Medulla oblongata (tissue), 1 donor: Measurements from ENCODE around the gene PTPN7.
A peak's percentile ranks its signal among the peaks of the same experiment; 100 is the strongest.
"Not testable (repeated sequence)": the region's sequence is repeated elsewhere in the genome, so short reads cannot be mapped to it uniquely, and the experiment has no call there.

ENCODE experiments used
- DNase-seq: peaks from one replicate; pipeline ENCODE4 v3.0.0-alpha.2; 2015; ENCODE audit errors: extremely low spot score

Gene PTPN7

GRCh38 chr1:202167054-202167453 is 6.7 kb upstream of the PTPN7 start:
- not testable (repeated sequence) for DNase-seq

DNA sequence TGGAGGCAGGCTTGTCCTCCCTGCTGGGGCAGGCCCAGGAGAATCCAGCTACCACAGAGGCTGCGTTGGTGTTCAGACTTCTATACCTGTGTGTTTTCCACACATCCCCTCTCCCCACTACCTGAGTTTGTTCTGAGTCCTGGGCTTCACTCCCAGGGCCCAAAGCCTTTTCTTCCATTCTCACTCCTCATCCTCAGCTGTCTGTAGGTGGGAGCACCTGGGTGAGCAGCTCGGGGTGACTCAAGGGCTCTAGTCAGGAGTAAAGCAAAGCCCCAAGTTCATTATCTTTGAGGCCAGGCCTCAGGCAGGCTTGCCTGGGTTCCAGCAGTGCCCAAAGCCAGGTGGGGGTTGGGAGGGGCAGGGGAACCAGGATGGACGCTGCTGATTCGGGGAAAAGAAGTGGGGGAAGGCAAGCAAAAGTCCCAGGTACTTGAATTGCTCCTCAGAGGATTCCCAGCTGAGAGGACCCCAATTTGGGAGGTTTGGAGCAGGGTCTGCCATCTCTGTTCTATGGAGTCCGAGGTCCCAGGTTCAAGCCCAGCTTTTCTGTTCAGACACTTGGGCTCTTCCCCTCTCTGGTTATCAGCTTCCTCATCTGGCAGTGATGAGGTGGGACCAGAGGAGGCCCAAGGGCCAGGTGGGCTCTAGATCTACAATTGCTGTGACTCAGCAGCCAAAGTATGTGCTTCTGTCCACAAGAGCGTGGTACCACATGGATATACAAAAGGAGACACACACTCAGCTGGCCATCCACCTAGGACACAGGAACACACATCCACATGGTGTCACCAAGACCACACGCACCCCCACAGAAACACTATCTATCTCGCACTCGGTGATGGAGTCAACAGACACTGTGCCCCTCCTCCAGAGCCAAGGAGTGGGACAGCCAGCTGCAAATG is 5.8 kb upstream of the PTPN7 start:
- no peak for DNase-seq

GRCh38 chr1:202165267-202165941 is 5.0 kb upstream of the PTPN7 start:
- no peak for DNase-seq

DNA sequence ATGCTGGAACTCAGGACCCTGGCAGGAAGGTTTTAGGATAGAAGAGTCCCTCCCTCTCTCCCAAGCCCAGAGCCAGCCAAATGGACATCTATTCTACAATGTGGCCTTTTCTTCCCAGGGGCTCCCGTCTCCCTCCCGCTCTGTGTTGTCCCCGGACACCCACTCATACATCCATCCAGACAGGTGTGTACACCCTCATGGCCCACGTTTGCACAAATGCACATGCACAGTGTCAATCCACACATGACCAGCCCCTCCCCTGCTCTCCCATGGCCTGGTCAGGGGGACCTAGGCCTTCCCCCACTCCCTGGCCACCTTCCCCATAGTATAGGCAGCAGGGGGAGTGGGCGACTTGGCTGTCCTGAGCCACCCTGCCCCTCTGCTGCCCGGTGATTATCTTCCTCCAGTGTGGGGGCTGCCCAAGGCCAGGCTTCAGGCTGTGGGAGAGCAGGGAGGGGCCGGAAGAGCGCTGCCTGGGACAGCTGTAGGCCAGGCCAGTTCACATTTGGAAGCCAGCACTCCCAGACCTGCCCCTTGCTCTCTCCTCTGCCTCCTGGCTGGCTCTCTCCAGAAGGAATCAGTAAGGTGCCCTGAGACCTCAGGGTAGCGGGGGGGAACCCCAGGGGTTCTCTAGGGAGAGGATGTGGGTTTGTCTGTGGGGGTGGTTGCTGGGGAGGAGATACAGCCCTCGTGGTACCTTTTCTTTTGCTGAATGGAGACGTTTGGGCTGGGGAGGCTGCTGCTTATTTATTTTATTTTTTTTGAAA is 4.1 kb upstream of the PTPN7 start:
- DNase-seq = no peak

DNA sequence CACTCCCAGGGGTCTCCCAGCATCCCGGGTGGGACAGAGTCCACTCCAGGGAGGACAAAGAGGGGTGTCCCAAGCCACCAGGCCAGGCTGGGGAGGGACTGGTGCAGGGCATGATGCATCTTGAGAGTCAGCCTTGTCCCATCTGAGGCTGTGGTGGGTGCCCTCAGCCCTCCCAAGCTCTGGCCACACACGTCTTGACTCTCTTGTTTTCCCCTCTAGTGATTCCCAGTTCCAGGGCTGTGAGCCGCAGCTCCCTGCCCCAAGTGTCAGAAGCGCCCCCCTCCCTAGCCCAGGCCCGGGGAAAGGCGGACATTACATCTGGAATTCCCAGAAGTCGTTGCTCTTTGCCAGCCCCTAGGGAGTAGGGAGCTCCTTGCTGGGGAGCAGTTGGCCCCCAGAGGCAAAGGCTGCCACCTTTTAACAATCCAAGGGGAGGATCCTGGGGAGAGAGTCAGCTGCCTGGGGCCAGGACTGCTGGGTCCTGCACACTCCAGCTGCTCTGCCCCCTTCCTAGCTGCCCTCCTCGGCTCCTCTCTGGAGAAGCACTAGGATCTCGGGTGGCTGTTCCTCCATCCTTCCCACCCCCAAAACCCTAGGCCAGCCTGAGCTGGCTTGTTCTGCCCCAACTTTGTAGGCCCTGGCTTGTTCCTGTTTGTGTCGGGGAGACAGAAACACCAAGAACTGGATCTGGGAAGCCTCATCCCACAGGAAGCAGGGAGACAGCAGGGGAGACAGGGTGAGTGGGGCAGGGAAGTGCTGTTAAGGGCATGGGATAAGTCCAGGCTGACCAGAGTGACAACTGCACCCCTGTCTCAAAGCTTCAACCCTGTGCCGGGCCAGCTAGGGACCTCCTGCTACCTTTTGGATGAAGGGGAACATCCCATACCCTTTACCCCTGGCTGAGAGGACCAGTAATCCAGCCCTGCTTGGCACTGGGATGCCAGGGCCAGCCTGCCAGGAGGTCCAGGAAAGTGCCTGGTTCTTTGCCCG is 3.2 kb upstream of the PTPN7 start:
- no peak for DNase-seq

- no peak for DNase-seq
These were observed 2.2 kb upstream of the PTPN7 start for GRCh38 chr1:202162418-202163280.

DNA sequence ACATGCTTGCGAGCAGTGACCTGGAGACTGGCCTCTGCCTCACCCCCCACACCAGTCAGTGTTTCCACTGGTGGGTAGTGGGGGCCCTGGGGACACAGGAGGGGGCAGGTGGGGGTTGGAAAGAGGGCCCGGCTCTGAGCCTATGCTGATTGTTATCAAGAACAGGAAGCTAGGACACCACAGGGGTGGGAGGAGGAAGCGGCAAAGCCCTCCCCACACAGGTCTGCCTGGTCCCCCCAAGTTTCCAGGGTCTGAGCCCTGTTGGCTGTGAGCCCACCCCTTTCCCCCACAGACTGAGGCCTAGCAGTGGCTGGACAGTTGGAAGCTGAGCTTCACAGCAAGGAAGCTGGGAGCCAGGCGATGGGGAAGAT is 1.6 kb upstream of the PTPN7 start:
- no peak for DNase-seq

DNA sequence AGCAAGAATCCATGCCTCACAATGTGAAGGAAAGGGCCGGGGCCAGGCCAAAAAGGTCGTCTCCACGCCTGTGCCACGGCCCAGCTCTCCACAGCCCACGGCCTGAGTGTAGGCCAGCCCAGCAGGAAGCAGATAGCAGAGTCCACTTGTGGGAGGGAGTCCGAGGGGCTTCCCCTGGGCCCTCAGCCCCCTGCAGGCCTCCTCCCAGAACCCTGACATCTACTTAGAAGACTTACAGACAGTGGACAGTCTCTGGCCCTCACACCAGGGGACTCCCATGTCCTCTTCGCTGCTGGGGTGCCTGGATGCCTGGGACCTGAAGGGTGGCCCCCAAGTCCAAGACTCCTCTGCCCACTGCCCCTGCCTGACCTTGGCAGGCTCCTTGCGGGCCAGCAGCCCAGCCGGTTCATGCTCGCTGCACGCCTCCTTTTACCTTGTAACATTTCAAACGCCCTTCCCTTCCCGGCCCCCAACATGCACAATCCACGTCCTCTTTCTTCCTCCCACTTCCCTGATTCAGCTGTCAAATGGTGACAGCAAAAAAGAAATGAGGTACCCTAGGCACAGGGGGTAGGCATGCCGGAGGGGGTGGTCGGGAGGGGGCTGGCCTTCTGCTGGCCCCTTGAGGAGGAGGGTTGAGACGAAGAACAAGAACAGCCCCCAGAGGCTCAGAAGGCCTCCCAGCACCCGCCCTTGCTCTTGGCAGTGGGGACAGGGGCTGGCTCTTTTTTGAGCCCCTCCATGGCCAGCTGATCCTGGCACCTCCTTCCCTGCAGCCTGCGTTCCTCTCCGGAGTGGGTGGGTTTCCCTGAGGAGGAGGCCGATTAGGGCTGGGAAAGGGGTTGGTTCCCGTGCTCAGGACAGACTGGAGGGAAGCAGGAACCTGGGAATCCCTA is 997 bp upstream of the PTPN7 start:
- DNase-seq = no peak

DNA sequence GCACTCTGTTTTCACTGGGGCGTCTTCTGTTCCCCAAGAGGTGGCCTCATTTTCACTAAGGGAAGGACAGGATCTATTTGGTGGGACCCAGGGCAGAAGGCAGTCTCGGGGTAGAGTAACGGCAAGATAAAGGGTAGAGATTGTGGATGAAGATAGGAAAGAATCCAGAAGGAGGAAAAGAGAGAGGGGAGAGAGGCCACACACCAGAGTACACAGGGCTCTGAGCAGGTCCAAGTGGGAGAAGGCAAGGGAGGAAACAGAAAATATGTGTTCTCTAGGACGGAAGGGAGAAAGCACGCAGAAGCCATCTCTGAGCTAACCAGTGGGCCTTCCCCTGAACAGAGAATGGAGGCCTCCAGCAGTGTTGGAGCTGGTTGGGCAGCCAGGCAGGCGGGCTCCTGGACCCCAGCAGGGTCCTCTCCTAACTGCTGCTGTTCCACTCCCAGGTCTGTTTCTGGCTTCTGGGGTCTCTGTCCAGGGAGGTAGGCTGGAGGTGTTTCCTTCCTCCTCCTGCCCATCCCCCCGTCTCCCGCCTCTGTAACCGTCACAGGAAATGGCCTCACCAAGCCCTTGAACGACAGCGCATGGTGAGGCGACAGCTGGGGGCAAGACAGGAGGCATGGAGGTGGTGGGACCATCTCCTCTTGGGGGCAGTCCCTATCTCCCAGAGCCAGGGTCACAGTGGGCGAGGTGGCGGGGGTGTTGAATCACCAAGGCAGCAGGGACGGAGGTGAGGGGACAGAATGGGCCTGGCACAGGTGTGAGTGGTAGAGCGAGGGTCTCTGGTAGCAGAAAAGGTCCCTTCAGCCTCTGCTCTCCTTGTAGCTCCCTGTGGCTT is 649 bp downstream of the PTPN7 start:
- DNase-seq = no peak

- no peak for DNase-seq
These were observed 1.4 kb downstream of the PTPN7 start for GRCh38 chr1:202158810-202159533.

DNA sequence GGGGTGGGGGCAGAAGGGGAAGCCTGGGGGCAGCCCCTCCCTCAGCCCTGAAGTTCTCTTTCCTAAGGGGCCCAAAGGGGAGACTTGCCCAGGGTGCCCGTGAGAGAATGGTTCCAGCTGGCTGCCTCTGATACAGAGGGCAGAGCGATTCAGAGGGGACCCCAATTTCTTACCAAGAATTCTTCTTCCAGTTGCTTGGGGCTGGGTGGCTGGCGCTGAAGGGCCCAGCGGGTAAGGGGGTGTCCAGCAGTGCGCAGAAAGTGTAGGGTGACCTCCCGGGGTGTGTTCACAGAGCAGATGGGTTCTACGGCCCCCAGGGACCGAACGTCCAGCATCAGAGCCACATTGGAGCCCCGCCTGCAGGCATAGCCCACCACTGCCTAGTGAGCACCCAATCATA is 2.5 kb downstream of the PTPN7 start:
- no peak for DNase-seq

DNA sequence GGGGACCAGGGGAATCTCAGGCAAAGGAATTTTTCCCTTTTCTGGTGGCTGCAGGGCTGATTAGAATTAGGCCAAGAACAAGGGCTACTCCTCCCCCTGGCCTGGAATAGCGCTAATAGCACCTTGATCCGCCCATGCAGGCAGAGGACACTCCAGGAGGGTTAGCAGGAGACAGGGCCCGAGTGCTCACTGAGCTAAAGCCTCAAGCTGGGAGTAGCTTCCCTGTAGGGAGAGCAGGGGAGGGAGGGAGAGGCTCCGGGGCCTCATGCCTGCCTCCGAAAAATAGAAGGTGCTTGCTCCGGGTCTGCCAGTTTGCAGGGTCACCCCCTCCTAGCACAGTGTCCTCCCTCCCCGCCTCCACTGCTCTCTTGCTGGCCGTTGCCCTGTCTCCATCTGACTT is 3.8 kb downstream of the PTPN7 start:
- DNase-seq = no peak

GRCh38 chr1:202155478-202156021 is 4.9 kb downstream of the PTPN7 start:
- DNase-seq = peak; percentile 40

DNA sequence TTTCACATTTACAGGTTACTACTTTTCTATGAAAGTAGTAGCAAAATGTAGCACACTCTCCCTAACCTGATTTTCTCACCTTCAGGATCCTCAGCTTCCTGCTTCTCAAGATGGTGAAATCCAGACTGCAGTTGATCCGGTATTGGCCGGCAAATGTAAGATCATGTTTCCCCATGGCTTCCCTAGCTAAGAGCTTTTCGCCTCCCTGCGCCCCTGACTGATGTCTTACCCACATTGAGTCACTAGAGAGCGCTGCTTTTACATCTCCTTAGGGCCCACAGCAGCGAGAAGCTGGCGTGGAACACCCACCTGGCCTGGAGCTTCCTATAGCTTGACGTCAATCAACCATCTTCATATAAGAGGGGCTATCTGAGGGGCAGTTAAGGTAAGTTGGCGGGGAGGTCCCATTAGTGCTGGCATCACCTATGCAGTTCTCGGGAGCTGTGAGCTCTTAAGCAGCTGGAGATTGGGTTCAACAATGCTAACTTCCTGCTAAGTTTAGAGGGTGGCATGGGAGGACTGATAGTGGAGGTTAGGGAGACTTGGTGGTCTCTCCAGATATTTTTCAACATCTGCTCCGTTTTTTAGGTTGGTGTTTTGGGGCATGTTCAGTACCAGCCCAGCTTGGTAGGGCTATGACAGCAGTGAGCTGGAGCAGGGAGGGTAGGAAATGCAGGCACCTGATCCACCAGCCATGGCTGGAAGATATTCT is 5.5 kb downstream of the PTPN7 start:
- DNase-seq = peak; percentile 61

GRCh38 chr1:202154148-202154765 is 6.1 kb downstream of the PTPN7 start:
- DNase-seq = no peak

GRCh38 chr1:202153284-202153683 is 7.1 kb downstream of the PTPN7 start:
- no peak for DNase-seq
